K562 (cell line): ENCODE data around the gene ASPA. TPM values are rescaled to one million over a fixed set of nuclear protein-coding genes. Genes with fewer than 3 reads are reported as not detected.
A peak's percentile ranks its signal among the peaks of the same experiment; 100 is the strongest.
"Not testable (repeated sequence)": the region's sequence is repeated elsewhere in the genome, so short reads cannot be mapped to it uniquely, and the experiment has no call there.

Experiments used
- ATAC-seq: fragments of 200-7000 bp; cut with Tn5 transposase; 3 replicates; pipeline ENCODE4 v1.9.1; 2020; ENCODE audit warnings: moderate library complexity
- BruUV-seq: library from RNA; stranded (reverse); fragments of 400-500 nt; replicated peaks from 2 replicates; lab custom pipeline; 2021; lab: Mats Ljungman, UMichigan
- CTCF ChIA-PET: fragments of 300-600 bp; formaldehyde crosslinking; extraction: SDS; loops from one replicate; lab custom pipeline; 2021; ENCODE audit warnings: low intra/inter-chr PET ratio; lab: Yijun Ruan, JAX
- POLR2A ChIA-PET: fragments of 300-600, 350-650 bp; sonication (Branson Sonifier 250); formaldehyde crosslinking; extraction: SDS; loops from one replicate; lab custom pipeline; 2021; ENCODE audit warnings: antibody characterized with exemption, inconsistent platforms; lab: Yijun Ruan, JAX
- DNase-seq, 4 experiments: peaks; one replicate each; pipeline versions ENCODE4 v3.0.0 to v3.0.0-alpha.2; 2011 to 2018; ENCODE audit warnings: low spot score in 3 of 4, mixed read lengths in 3 of 4; ENCODE audit errors: extremely low read depth in 1 of 4
- FAIRE-seq: peaks from 2 replicates; lab custom pipeline; 2011; peaks lifted over from hg19 to GRCh38; lab: Jason Lieb, UNC
- H2AFZ ChIP-seq: 2 replicates; pipeline ENCODE4 v1.6.0; 2011; ENCODE audit warnings: low read depth, low read length, control low read depth, inconsistent platforms
- H3K27ac ChIP-seq: fragments of 200-600 bp; 3 replicates; pipeline ENCODE4 v1.8.0; 2011; ENCODE audit warnings: low read depth, mild to moderate bottlenecking, control low read depth, inconsistent platforms, low read length, moderate library complexity, mixed read lengths; ENCODE audit errors: extremely low read depth
- H3K27me3 ChIP-seq, 2 experiments: fragments of 300-600 bp in 1 of 2; 2 replicates in 1 of 2; 3 replicates in 1 of 2; pipeline versions ENCODE4 v1.6.0 to v1.8.0; 2011; ENCODE audit warnings: inconsistent platforms in 2 of 2, low read length in 2 of 2, mild to moderate bottlenecking in 1 of 2, mixed read lengths in 1 of 2, moderate library complexity in 1 of 2; ENCODE audit not compliant: control insufficient read depth in 2 of 2, insufficient read depth in 2 of 2
- H3K36me3 ChIP-seq: fragments of 300-600 bp; 3 replicates; pipeline ENCODE4 v1.8.0; 2011; ENCODE audit warnings: mild to moderate bottlenecking, low read length, inconsistent platforms; ENCODE audit not compliant: control insufficient read depth, insufficient read depth
- H3K4me1 ChIP-seq, 2 experiments: fragments of 200-600 bp in 1 of 2; replicated peaks in 1 of 2; 2 replicates in 1 of 2; 3 replicates in 1 of 2; pipeline versions ENCODE4 v1.5.1 to v1.8.0; 2011; ENCODE audit warnings: inconsistent platforms in 2 of 2, low read length in 2 of 2, mild to moderate bottlenecking in 1 of 2, mixed read lengths in 1 of 2, moderate library complexity in 1 of 2; ENCODE audit not compliant: control insufficient read depth in 2 of 2, insufficient read depth in 2 of 2
- H3K4me2 ChIP-seq: 2 replicates; pipeline ENCODE4 v1.6.1; 2011; ENCODE audit warnings: low read length, control low read depth, inconsistent platforms, mixed read lengths; ENCODE audit not compliant: insufficient read depth
- H3K4me3 ChIP-seq: fragments of 200-600 bp; sonication (generic), shearing (Covaris generic); 2 replicates; pipeline ENCODE4 v1.5.1; 2016; ENCODE audit warnings: control low read depth, inconsistent platforms
- H3K79me2 ChIP-seq: fragments of 200-600 bp; 3 replicates; pipeline ENCODE4 v1.8.0; 2011; ENCODE audit warnings: low read length, inconsistent platforms; ENCODE audit not compliant: control insufficient read depth, insufficient read depth
- H3K9ac ChIP-seq, 2 experiments: 2 replicates each; pipeline versions ENCODE4 v1.6.0 to v1.6.1; 2011; ENCODE audit warnings: low read depth in 2 of 2, low read length in 2 of 2, control low read depth in 1 of 2, inconsistent platforms in 1 of 2, mild to moderate bottlenecking in 1 of 2, mixed read lengths in 1 of 2; ENCODE audit not compliant: insufficient read depth in 1 of 2
- H3K9me1 ChIP-seq: one replicate; pipeline ENCODE4 v1.6.0; 2011; ENCODE audit warnings: inconsistent platforms, mild to moderate bottlenecking, low read length, moderate library complexity; ENCODE audit not compliant: control insufficient read depth, insufficient read depth
- H3K9me3 ChIP-seq: replicated peaks from 2 replicates; pipeline ENCODE4 v1.5.1; 2011; ENCODE audit warnings: low read depth, low read length, inconsistent platforms; ENCODE audit not compliant: control insufficient read depth, insufficient read depth
- H4K20me1 ChIP-seq: replicated peaks from 2 replicates; pipeline ENCODE4 v1.6.1; 2011; ENCODE audit warnings: low read length, inconsistent platforms, mixed read lengths; ENCODE audit not compliant: control insufficient read depth, insufficient read depth
- BRD9 ChIP-seq: fragments of 450-650 bp; IDR thresholded peaks from 2 replicates; pipeline ENCODE4 v1.6.1; 2018; ENCODE audit warnings: low read depth; ENCODE audit not compliant: partially characterized antibody
- ELK1 ChIP-seq: sonication (generic); formaldehyde crosslinking; IDR thresholded peaks from 2 replicates; pipeline ENCODE4 v1.8.1; 2022; ENCODE audit warnings: missing genetic modification reagents
- HES1 ChIP-seq: fragments of 450-650 bp; IDR thresholded peaks from 2 replicates; pipeline ENCODE4 v1.6.1; 2016; ENCODE audit warnings: low read depth, mild to moderate bottlenecking, moderate library complexity
- MXD1 ChIP-seq: fragments of 250-450 bp; sonication (Bioruptor Pico); IDR thresholded peaks from 2 replicates; pipeline ENCODE4 v1.8.0; 2021; ENCODE audit warnings: borderline replicate concordance, mild to moderate bottlenecking, moderate library complexity; ENCODE audit not compliant: poor library complexity, severe bottlenecking
- NRF1 ChIP-seq, 2 experiments: fragments of 450-650 bp; IDR thresholded peaks in 1 of 2; conservative IDR thresholded peaks in 1 of 2; 2 replicates each; pipeline ENCODE4 v1.6.1; 2014; ENCODE audit warnings: mild to moderate bottlenecking in 2 of 2
- POLR2A ChIP-seq: fragments of 450-650 bp; conservative IDR thresholded peaks from 2 replicates; pipeline ENCODE4 v1.6.1; 2016
- SMARCC2 ChIP-seq: fragments of 450-650 bp; IDR thresholded peaks from 2 replicates; pipeline ENCODE4 v1.6.1; 2017; ENCODE audit warnings: antibody characterized with exemption, moderate library complexity, mild to moderate bottlenecking, low read depth
- ZNF134 ChIP-seq: fragments of 250-450 bp; sonication (Bioruptor Pico); conservative IDR thresholded peaks from 2 replicates; pipeline ENCODE4 v1.4.0; 2020
- WGBS: fragments of 100-300 bp; shearing (Covaris generic); methylation state at CpG from one replicate; pipeline ENCODE4 v1.1.6; 2016; ENCODE audit warnings: low coverage, mixed read lengths; ENCODE audit not compliant: insufficient coverage; ENCODE audit errors: missing lambda C conversion rate; 5-methylcytosine and 5-hydroxymethylcytosine counted together
- in situ Hi-C: fragments of 300-500 bp; cut with MboI; formaldehyde crosslinking; loops from 4 replicates; pipeline ENCODE4 v1.15.0; 2018; ENCODE audit warnings: inconsistent platforms, mixed read lengths
- intact Hi-C: fragments of 100-400 bp; cut with micrococcal nuclease; formaldehyde crosslinking; loops from 2 replicates; pipeline ENCODE4 v1.14.2; 2022
- polyA plus RNA-seq, 8 experiments: library from polyadenylated mRNA; depleted of rRNA in 4 of 8; stranded (reverse) in 5 of 8; unstranded in 3 of 8; fragments of >200 nt; fragmentation: Nextera tagmentation in 2 of 8; fragmentation: Illumina TruSeq in 1 of 8; extraction: Ambion mirVana in 2 of 8; extraction: Trizol in 1 of 8; gene quantifications; 2 replicates each; pipeline versions ENCODE4 v1.2.1 to v1.2.3, GENCODE V29; 2011 to 2014; ENCODE audit warnings: inconsistent platforms in 1 of 8, missing spikeins in 1 of 8
- total RNA-seq, 7 experiments: library from RNA; depleted of rRNA in 6 of 7; stranded (reverse); fragments of >200 nt in 6 of 7; fragmentation: Illumina TruSeq in 2 of 7; extraction: Trizol in 2 of 7; gene quantifications; 2 replicates each; pipeline versions ENCODE4 v1.2.1 to v1.2.3, GENCODE V29; 2011 to 2021; ENCODE audit warnings: low replicate concordance in 1 of 7

ASPA gene
- total and polyA plus RNA-seq, 9 of the 15 experiments (the other 6 are each of a cell fraction or from before 2014, with no cell fraction given): not detected

- no peak for FAIRE-seq
- ChIA-PET CTCF (no interaction called here), POLR2A (interaction anchor here (0.7 kb wide), 1 partner anchor 220 kb away, joined by 3 read pairs; no protein-coding TSS in a partner anchor)
- WGBS: 6% methylated on average over 18 of the region's 23 CpGs
- H3K4me2 ChIP-seq: peak overlapping the region; percentile 46
- BruUV-seq: no TSS peak
- DNase-seq: peak; percentile 27 to 64 (median 44)
- ATAC-seq: peak; percentile 87
- no peaks in the 10 kb centered on the region for H3K36me3 ChIP-seq
- intact Hi-C loops (no loop called here), in situ Hi-C loops (no loop called here)
- peaks cover 0 to 24% of the 10 kb centered on the region in 2 experiments; a peak in 1 of 5 replicates for H3K27me3 ChIP-seq
- no peaks in the 10 kb centered on the region for H3K4me1 ChIP-seq
- H3K9me1 ChIP-seq: no peaks in the 10 kb centered on the region
- H3K9ac ChIP-seq: no peak overlapping the region
- H3K4me3 ChIP-seq: no peak overlapping the region
- H3K27ac ChIP-seq: no peak overlapping the region
- H4K20me1 ChIP-seq: no peaks in the 10 kb centered on the region
- H3K9me3 ChIP-seq: no peaks in the 10 kb centered on the region
- peak overlapping the region; percentile 77 for H2AFZ ChIP-seq
- H3K79me2 ChIP-seq: no peaks in the 10 kb centered on the region
- peak; percentile 67 to 77 for TF ChIP-seq NRF1 (conservative IDR thresholded peaks at IDR 0.05 in 1 of 2, IDR thresholded peaks at IDR 0.05 in 1 of 2)
- no peak for TF ChIP-seq HES1
- no peak for TF ChIP-seq SMARCC2
- TF ChIP-seq MXD1: no peak
- TF ChIP-seq ZNF134 (CRISPR knock-in tag): no peak
- TF ChIP-seq POLR2A: no peak
- TF ChIP-seq ELK1 (CRISPR knock-in tag): no peak
- no peak for TF ChIP-seq BRD9
These were observed 37.7 kb downstream of the ASPA start for GRCh38 chr17:3513305-3514035.

DNA sequence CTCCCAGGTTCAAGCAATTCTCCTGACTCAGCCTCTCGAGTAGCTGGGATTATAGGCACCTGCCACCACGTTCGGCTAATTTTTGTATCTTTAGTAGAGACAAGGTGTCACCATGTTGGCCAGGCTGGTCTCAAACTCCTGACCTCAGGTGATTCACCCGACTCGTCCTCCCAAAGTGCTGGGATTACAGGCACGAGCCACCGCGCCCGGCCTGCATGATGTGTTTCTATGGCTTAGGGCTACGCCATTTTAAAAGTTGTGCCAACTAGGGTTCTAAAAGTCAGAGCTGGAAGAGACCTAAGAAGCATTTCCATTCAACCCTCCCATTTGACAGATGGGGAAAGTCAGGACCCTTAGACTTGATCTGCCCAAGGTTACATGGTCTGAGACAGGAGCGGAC, 38.4 kb downstream of the ASPA start:
- FAIRE-seq, BruUV-seq: not testable (repeated sequence)
- 18% methylated on average over 4 of the region's 11 CpGs for WGBS

More for the DNA sequence above, 38.4 kb downstream of the ASPA start:
- H3K9ac ChIP-seq, intact Hi-C loops, H3K79me2 ChIP-seq, H3K9me3 ChIP-seq, H3K4me3 ChIP-seq, DNase-seq, H4K20me1 ChIP-seq, in situ Hi-C loops, H3K27ac ChIP-seq, H3K9me1 ChIP-seq, ATAC-seq, H3K4me1 ChIP-seq, H3K36me3 ChIP-seq, H3K4me2 ChIP-seq, CTCF ChIA-PET, H2AFZ ChIP-seq: not testable (repeated sequence)
- H3K27me3 ChIP-seq: peaks cover 0 to 27% of the 10 kb centered on the region in 2 experiments; a peak in 1 of 5 replicates
- POLR2A ChIA-PET: interaction anchor here (0.7 kb wide), 1 partner anchor 221 kb away, joined by 3 read pairs; no protein-coding TSS in a partner anchor
